Measurements from ENCODE around the gene UBR3. TPM values are rescaled to one million over a fixed set of nuclear protein-coding genes. Genes with fewer than 3 reads are reported as not detected.

The UBR3 gene, protein sequence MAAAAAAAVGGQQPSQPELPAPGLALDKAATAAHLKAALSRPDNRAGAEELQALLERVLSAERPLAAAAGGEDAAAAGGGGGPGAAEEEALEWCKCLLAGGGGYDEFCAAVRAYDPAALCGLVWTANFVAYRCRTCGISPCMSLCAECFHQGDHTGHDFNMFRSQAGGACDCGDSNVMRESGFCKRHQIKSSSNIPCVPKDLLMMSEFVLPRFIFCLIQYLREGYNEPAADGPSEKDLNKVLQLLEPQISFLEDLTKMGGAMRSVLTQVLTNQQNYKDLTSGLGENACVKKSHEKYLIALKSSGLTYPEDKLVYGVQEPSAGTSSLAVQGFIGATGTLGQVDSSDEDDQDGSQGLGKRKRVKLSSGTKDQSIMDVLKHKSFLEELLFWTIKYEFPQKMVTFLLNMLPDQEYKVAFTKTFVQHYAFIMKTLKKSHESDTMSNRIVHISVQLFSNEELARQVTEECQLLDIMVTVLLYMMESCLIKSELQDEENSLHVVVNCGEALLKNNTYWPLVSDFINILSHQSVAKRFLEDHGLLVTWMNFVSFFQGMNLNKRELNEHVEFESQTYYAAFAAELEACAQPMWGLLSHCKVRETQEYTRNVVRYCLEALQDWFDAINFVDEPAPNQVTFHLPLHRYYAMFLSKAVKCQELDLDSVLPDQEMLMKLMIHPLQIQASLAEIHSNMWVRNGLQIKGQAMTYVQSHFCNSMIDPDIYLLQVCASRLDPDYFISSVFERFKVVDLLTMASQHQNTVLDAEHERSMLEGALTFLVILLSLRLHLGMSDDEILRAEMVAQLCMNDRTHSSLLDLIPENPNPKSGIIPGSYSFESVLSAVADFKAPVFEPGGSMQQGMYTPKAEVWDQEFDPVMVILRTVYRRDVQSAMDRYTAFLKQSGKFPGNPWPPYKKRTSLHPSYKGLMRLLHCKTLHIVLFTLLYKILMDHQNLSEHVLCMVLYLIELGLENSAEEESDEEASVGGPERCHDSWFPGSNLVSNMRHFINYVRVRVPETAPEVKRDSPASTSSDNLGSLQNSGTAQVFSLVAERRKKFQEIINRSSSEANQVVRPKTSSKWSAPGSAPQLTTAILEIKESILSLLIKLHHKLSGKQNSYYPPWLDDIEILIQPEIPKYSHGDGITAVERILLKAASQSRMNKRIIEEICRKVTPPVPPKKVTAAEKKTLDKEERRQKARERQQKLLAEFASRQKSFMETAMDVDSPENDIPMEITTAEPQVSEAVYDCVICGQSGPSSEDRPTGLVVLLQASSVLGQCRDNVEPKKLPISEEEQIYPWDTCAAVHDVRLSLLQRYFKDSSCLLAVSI (N-terminal part only)
- 9.4 to 14.0 TPM (median 11.8 TPM) in 5 replicates for total RNA-seq (2022; extraction: Qiagen RNA extraction; ENCODE audit: low read depth)

DNA sequence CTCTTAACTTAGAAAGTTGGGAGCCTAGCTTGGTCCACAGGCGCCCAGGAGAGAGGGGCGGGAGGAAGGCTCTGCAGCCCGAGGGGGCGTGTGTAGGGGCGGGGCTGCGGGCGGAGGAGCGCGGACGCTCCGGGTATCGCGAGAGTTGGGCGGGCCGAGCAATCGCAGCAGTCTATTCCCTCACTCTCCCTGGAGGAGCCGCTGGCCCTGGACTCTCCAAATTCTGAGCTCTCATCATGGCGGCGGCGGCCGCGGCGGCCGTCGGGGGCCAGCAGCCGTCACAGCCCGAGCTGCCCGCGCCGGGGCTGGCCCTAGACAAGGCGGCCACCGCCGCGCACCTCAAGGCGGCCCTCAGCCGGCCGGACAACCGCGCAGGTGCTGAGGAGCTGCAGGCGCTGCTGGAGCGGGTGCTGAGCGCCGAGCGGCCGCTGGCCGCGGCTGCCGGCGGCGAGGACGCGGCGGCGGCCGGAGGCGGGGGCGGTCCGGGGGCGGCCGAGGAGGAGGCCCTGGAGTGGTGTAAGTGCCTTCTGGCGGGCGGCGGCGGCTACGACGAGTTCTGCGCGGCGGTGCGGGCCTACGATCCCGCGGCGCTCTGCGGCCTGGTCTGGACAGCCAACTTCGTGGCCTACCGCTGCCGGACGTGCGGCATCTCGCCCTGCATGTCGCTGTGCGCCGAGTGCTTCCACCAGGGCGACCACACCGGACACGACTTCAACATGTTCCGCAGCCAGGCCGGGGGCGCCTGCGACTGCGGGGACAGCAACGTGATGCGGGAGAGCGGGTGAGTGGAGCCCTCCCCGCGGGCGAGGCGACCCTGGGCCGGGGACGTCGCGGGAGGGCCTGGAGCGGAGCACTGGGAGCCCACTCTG, at the start of gene UBR3:
TSS of gene UBR3 (plus strand) at position 183 of the 869 bp plus-strand sequence. CDS start at position 237, 54 bp downstream.

DNA sequence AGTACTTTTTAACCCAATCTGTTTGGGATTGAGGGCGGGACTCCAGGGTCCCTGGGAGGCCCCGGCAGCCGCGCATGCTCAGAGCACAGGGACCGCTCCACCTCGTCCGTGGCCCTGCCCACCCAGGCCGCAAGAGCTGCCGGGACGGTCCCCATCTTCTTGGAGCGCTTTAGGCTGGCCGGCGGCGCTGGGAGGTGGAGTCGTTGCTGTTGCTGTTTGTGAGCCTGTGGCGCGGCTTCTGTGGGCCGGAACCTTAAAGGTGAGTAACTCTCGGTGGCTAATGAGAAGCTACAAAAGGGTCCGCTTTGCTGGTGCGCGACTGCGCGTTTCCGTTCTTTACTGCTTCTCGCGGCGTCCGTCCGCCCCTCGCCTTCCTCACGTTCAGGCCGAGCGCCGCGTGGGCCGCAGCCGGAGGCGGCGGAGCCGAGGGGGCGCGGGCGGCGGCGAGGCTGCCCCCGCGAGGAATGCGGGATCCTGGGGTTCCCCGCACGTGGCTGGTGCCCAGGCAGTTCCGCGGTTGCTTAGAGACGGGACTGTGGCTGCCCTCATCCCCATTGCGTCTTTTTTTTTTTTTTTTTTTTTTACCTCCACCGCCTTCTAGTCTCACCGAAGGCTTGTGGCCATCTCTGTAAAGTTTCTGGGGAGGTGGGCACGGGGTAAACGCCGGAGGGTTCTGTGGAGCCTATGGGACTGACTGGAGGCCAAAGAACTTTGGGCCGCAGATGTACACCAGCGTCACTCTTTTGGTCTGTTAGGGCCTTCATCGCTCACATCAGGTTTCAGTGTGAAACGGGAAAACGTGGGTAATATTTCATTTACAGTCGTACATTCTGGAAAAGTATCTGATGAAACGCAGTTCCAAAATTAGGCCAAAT, 28.3 kb upstream of the UBR3 start, which contains the start of gene SSB:
TSS of gene SSB (plus strand) at position 154 of the 875 bp plus-strand sequence. CDS start 2,090 bp downstream, outside the sequence.

DNA sequence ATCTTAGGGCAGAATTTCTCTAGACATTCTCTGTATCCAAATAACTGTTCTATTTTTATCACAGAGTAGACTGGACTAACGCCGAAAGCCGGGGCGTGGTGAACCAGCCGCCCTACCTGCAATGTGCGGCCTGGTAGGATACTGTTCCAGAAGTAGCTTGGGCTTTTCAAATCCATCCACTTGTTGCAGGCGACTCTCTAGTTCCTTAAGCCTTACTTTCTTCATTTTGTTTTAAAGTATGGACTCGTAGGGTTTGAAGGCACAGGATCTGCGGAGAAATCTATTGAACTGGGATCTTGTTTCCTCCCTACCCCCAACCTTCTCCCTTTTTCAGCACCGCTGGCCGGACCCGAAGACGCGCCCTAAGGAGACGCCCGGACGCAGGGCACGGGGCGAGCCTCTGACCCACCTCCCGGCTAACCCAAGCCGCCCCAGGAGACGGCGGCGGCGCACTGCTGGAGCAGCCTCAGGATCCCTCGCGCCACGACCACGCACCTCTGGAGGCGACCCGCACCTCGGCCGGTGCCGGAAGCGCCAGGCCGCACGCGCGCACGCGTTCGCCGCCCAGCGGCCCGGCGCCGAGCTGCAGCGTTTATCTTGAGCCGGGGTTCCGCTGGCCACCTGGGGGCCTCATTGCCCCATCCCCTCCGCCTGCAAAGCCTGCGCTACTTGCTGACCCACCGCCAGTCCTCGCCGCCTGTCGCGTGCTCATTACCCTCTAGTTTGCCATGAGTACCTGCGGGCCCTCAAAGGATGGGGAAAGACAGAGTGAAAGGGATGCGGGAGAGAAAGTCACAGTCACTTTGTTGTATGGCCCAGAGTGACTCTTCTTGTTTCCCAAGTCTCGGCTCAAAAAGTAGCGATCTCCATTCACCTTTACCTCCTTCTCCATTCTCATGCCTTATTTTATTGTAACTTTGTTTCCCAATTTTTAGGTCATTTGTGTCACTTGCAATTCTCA, 2.6 kb upstream of the UBR3 start, which contains the start of gene METTL5:
TSS of gene METTL5 (minus strand) at position 533 of the 961 bp plus-strand sequence. CDS start at position 225, 308 bp downstream.

Other genes with a start within 250 kb of the UBR3 start
- 36.3 to 46.2 TPM (median 44.9 TPM) in 5 replicates for gene PPIG, start 243.1 kb upstream of the UBR3 start, total RNA-seq (2022; extraction: Qiagen RNA extraction; ENCODE audit: low read depth)
- gene CFAP210, start 133.0 kb upstream of the UBR3 start, total RNA-seq (2022; extraction: Qiagen RNA extraction; ENCODE audit: low read depth), result 0.19 to 0.74 TPM (median 0.33 TPM) in 5 replicates
- 2.7 to 3.4 TPM (median 2.9 TPM) in 5 replicates for gene PHOSPHO2, start 133.0 kb upstream of the UBR3 start, total RNA-seq (2022; extraction: Qiagen RNA extraction; ENCODE audit: low read depth)
- gene KLHL23, start 93.6 kb upstream of the UBR3 start, total RNA-seq (2022; extraction: Qiagen RNA extraction; ENCODE audit: low read depth), result 6.3 to 9.9 TPM (median 9.4 TPM) in 5 replicates
- 134 to 157 TPM (median 146 TPM) in 5 replicates for gene SSB, start 28.6 kb upstream of the UBR3 start, total RNA-seq (2022; extraction: Qiagen RNA extraction; ENCODE audit: low read depth)
- 61.8 to 86.8 TPM (median 65.0 TPM) in 5 replicates for gene METTL5, start 2.5 kb upstream of the UBR3 start, total RNA-seq (2022; extraction: Qiagen RNA extraction; ENCODE audit: low read depth)